C4-2B (cell line): Measurements from ENCODE around the gene TMEM225B.
"Not testable (repeated sequence)": the region's sequence is repeated elsewhere in the genome, so short reads cannot be mapped to it uniquely, and the experiment has no call there.

Source experiments
- H3K27ac ChIP-seq: fragments of 450-650 bp; 2 replicates; pipeline ENCODE4 v1.5.1; 2017
- ZFX ChIP-seq: fragments of 450-650 bp; IDR thresholded peaks from 2 replicates; pipeline ENCODE4 v1.6.1; 2017
- TF ChIP-seq, protein P1 (sequence below): fragments of 450-650 bp; conservative IDR thresholded peaks from 2 replicates; pipeline ENCODE4 v1.5.1; 2017; ENCODE audit warnings: mild to moderate bottlenecking

The TMEM225B gene

DNA sequence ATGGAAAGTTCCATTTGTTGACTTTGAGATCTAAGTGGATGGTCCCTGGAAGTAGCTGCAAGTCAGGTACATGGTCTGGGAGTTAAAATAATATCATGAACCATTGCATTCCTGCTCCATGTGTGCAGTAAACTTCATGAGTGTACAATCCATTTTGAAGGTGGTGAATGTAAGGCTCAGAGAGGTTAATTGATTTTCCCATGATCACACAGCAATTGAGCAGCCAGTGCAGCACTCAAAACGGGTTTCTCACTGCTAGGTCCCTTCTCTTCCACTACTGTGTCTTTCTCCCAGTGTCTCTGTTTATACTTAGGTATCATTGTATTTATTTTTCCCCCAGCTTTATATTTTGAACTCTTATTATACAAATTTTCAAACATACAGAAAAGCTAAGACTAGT, 28.6 kb downstream of the TMEM225B start:
- H3K27ac ChIP-seq: no peak overlapping the region
- no peak for TF ChIP-seq ZFX
- TF ChIP-seq, protein P1, sequence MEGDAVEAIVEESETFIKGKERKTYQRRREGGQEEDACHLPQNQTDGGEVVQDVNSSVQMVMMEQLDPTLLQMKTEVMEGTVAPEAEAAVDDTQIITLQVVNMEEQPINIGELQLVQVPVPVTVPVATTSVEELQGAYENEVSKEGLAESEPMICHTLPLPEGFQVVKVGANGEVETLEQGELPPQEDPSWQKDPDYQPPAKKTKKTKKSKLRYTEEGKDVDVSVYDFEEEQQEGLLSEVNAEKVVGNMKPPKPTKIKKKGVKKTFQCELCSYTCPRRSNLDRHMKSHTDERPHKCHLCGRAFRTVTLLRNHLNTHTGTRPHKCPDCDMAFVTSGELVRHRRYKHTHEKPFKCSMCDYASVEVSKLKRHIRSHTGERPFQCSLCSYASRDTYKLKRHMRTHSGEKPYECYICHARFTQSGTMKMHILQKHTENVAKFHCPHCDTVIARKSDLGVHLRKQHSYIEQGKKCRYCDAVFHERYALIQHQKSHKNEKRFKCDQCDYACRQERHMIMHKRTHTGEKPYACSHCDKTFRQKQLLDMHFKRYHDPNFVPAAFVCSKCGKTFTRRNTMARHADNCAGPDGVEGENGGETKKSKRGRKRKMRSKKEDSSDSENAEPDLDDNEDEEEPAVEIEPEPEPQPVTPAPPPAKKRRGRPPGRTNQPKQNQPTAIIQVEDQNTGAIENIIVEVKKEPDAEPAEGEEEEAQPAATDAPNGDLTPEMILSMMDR: no peak

GRCh38 chr7:99627513-99627912, 29.4 kb downstream of the TMEM225B start:
- no peak overlapping the region for H3K27ac ChIP-seq
- TF ChIP-seq ZFX: no peak
- TF ChIP-seq, protein P1: no peak

DNA sequence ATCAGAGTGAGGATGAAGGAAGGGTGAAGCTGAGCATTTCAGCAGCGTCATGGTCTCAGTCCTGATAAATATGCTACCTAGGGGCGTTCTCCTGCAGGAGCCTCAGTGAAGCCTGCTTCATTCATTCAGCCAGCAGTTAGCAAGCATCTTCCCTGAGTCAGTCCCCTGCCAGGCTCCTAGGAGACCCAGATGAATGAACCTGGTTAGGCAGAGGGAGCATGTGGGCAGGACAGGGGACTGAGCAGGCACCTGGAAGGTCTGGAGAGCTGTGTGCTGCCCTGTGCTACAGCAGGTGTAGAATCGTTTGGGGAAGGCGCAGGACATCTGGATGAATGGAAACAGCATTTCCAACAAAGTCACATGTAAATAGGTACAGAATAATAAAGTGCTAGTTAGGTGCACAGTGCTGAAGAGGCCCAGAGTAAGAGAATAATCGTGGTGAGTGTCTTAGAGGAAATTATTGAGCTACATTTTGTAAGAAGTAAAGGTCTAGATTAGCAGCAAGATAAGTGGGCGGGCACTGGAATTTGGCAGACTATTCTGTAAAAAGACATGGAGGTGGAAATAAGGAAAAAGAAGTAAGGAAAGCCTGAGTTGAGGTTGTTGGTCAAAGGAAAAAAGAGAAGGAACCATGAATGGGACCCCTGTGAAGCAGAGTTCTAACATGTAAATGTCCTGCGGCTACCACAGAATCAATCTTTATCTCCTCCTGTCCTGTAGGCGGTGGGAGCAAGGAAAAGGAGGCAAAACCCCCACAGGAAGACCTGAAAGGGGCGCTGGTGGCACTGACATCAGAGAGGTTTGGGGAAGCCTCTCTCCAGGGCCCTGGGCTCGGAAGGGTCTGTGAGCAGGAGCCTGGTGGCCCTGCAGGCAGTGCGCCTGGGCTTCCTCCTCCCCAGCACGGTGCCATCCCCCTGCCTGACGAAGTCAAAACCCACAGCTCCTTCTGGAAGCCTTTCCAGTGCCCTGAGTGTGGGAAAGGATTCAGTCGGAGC, 30.7 kb downstream of the TMEM225B start:
- H3K27ac ChIP-seq: no peak overlapping the region

DNA sequence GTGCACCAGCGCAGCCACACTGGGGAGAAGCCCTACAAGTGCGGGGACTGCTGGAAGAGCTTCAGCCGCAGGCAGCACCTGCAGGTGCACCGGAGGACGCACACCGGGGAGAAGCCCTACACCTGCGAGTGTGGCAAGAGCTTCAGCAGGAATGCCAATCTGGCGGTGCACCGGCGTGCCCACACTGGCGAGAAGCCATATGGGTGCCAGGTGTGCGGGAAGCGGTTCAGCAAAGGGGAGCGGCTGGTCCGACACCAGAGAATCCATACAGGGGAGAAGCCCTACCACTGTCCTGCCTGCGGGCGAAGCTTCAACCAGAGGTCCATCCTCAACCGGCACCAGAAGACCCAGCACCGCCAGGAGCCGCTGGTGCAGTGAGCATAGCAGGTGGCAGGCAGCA, 31.6 kb downstream of the TMEM225B start:
- TF ChIP-seq ZFX: no peak
- TF ChIP-seq, protein P1: no peak
- H3K27ac ChIP-seq: no peak overlapping the region

More for the DNA sequence above, 30.7 kb downstream of the TMEM225B start:
- TF ChIP-seq, protein P1: no peak
- no peak for TF ChIP-seq ZFX

- TF ChIP-seq ZFX: no peak
- TF ChIP-seq, protein P1: no peak; the same call in 1 of the 2 replicates
- no peak overlapping the region for H3K27ac ChIP-seq
These were observed 33.4 kb downstream of the TMEM225B start for GRCh38 chr7:99631295-99632109.

DNA sequence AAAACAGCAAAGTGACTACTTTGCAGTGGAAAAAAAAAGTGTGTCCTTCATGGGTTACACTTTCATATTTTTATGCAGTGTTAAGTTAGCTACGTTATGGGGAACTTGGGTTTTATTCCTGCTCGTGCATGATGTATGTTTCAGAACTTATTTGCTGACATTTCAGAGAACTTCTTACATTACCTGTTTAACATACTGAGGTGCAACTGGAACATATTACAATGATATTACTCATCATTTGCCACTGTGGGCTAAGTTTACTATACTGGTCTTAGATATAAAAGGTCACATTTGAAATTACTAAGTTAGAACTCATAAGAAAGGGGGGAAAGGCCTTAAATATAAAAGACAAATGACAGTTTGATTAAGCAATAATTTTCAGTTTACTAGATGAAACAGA, 39.3 kb downstream of the TMEM225B start:
- H3K27ac ChIP-seq: not testable (repeated sequence)

DNA sequence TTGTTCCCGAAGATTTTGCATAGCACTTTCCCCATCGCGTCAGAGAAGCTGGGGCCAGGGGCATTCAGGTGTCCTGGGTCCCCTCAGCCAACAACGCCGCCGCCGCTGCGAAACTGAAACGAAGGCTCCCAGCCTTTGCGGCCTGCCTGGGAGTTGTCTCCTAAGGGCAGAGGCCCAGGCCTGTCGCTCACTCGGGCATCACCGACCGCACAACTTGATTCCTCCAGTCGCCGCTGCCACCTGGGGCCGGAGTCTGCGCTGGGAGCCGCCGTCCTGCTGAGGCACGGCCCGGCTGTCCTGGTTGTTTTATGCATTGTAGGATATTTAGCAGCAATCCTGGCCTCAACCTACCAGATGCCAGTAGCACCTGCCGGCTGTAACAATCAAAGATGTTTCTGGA, 40.7 kb downstream of the TMEM225B start:
- TF ChIP-seq, protein P1: no peak
- TF ChIP-seq ZFX: no peak
- no peak overlapping the region for H3K27ac ChIP-seq
